Measurements from ENCODE around the gene KRTAP21-2. TPM values are rescaled to one million over a fixed set of nuclear protein-coding genes. Genes with fewer than 3 reads are reported as not detected.

KRTAP21-2 gene
- total RNA-seq, 1 donor from 2014 or later: not detected

GRCh38 chr21:30714946-30715345, 32.1 kb downstream of the KRTAP21-2 start:
- Mint-ChIP-seq H3K36me3 (ENCODE audit: low read depth) (peaks cover 10% of the 10 kb centered on the region), H3K27me3 (no peaks in the 10 kb centered on the region), H3K9me3 (peaks cover 15% of the 10 kb centered on the region), H3K4me3 (no peak overlapping the region), H3K27ac (no peak overlapping the region), H3K4me1 (peaks cover 33% of the 10 kb centered on the region)
- DNase-seq: no peak
- intact Hi-C loops (cut with micrococcal nuclease): loop anchor here (5.0 to 10.0 kb wide), 3 partner anchors 370 to 1880 kb away; no protein-coding TSS in a partner anchor

GRCh38 chr21:30714456-30714855, 32.6 kb downstream of the KRTAP21-2 start:
- Mint-ChIP-seq H3K36me3 (ENCODE audit: low read depth) (peaks cover 10% of the 10 kb centered on the region), H3K4me1 (peaks cover 28% of the 10 kb centered on the region), H3K27me3 (no peaks in the 10 kb centered on the region), H3K27ac (no peak overlapping the region), H3K9me3 (peaks cover 15% of the 10 kb centered on the region), H3K4me3 (no peak overlapping the region)
- no peak for DNase-seq
- intact Hi-C loops (cut with micrococcal nuclease): loop anchor here (10.0 kb wide), 2 partner anchors 370 to 1880 kb away; no protein-coding TSS in a partner anchor

GRCh38 chr21:30713766-30714165, 33.3 kb downstream of the KRTAP21-2 start:
- H3K9me3 Mint-ChIP-seq: peaks cover 15% of the 10 kb centered on the region
- no peak overlapping the region for H3K27ac Mint-ChIP-seq
- no peak overlapping the region for H3K4me3 Mint-ChIP-seq
- no peak for DNase-seq
- intact Hi-C loops (cut with micrococcal nuclease): loop anchor here (10.0 kb wide), 2 partner anchors 371 to 1879 kb away; no protein-coding TSS in a partner anchor
- peaks cover 22% of the 10 kb centered on the region for H3K4me1 Mint-ChIP-seq
- peaks cover 10% of the 10 kb centered on the region for H3K36me3 Mint-ChIP-seq (ENCODE audit: low read depth)
- no peaks in the 10 kb centered on the region for H3K27me3 Mint-ChIP-seq

GRCh38 chr21:30710499-30710898, 36.6 kb downstream of the KRTAP21-2 start:
- Mint-ChIP-seq H3K4me1 (peaks cover 14% of the 10 kb centered on the region), H3K27me3 (no peaks in the 10 kb centered on the region), H3K4me3 (peak overlapping the region; percentile 26), H3K36me3 (ENCODE audit: low read depth) (peaks cover 11% of the 10 kb centered on the region), H3K9me3 (peaks cover 21% of the 10 kb centered on the region), H3K27ac (peak overlapping the region; percentile 97)
- intact Hi-C loops (cut with micrococcal nuclease): loop anchor here (1.0 to 10.0 kb wide), 3 partner anchors 8 to 1876 kb away; partner anchors contain the start of gene KRTAP21-3
- no peak for DNase-seq

GRCh38 chr21:30707409-30707808, 39.6 kb downstream of the KRTAP21-2 start:
- Mint-ChIP-seq H3K27ac (no peak overlapping the region), H3K4me1 (peaks cover 10% of the 10 kb centered on the region), H3K9me3 (peaks cover 14% of the 10 kb centered on the region), H3K36me3 (ENCODE audit: low read depth) (peaks cover 8% of the 10 kb centered on the region), H3K27me3 (peaks cover 4% of the 10 kb centered on the region), H3K4me3 (no peak overlapping the region)
- intact Hi-C loops (cut with micrococcal nuclease): no loop called here
- DNase-seq: no peak

Other genes starting within 250 kb of the KRTAP21-2 start
- not detected in 2 replicates for gene KRTAP19-5, start 245.1 kb downstream of the KRTAP21-2 start, total RNA-seq
- not detected in 2 replicates for gene KRTAP19-6, start 205.4 kb downstream of the KRTAP21-2 start, total RNA-seq
- not detected in 2 replicates for gene KRTAP19-7, start 185.9 kb downstream of the KRTAP21-2 start, total RNA-seq
- not detected in 2 replicates for gene KRTAP22-2, start 156.9 kb downstream of the KRTAP21-2 start, total RNA-seq
- not detected in 2 replicates for gene KRTAP6-3, start 154.8 kb downstream of the KRTAP21-2 start, total RNA-seq
- gene KRTAP6-2, start 148.4 kb downstream of the KRTAP21-2 start, total RNA-seq: not detected in 2 replicates
- not detected in 2 replicates for gene KRTAP22-1, start 146.2 kb downstream of the KRTAP21-2 start, total RNA-seq
- not detected in 2 replicates for gene KRTAP6-1, start 133.3 kb downstream of the KRTAP21-2 start, total RNA-seq
- gene KRTAP20-1, start 130.8 kb downstream of the KRTAP21-2 start, total RNA-seq: not detected in 2 replicates
- not detected in 2 replicates for gene KRTAP20-4, start 126.6 kb downstream of the KRTAP21-2 start, total RNA-seq
- gene KRTAP20-2, start 112.1 kb downstream of the KRTAP21-2 start, total RNA-seq: not detected in 2 replicates
- not detected in 2 replicates for gene KRTAP20-3, start 104.4 kb downstream of the KRTAP21-2 start, total RNA-seq
- not detected in 2 replicates for gene KRTAP21-3, start 28.5 kb downstream of the KRTAP21-2 start, total RNA-seq
- gene KRTAP21-1, start 8.2 kb upstream of the KRTAP21-2 start, total RNA-seq: not detected in 2 replicates
- gene KRTAP8-1, start 66.0 kb upstream of the KRTAP21-2 start, total RNA-seq: not detected in 2 replicates
- not detected in 2 replicates for gene KRTAP7-1, start 82.5 kb upstream of the KRTAP21-2 start, total RNA-seq
- gene KRTAP11-1, start 134.3 kb upstream of the KRTAP21-2 start, total RNA-seq: not detected in 2 replicates